ENCODE results near the gene ESAM.
"Not testable (repeated sequence)": the region's sequence is repeated elsewhere in the genome, so short reads cannot be mapped to it uniquely, and the experiment has no call there.

Gene ESAM

DNA sequence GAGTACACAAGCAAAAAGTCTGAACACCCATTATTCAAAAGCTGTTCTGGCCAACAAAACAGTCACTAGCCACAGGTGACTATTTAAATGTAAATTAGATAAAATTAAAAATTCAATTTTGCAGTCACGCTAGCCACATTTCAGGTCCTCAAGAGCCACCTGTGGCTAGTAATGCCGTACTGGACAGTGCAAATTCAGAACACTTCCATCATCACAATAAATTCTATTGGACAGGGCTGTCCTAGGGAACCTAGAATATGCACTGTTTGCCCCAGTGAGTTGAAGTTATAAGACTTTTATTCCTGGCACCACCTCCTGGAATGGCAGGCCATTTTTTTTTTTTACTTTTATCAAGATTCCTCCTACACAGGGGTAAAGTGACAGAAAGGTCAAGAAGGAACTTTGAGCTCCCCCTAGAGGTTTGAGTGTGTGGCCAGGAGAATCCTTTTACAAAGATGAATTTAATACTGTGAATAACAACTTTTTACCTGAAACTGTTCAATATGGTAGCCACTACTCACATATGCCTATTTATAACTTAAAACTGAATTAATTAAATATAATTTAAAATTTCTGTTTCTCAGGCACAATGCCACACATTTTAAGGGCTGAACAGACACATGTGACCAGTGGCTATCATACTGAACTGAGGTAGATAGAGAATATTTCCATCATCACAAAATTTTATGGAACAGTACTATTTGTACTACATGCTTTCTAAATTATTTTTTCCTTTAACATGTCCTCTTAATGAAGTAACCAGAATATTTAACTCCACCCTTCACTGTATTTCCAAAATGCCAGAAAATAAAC, 31.6 kb upstream of the ESAM start:
- H3K27me3 ChIP-seq (ENCODE audit: control insufficient read depth, insufficient read depth, low read length): no peaks in the 10 kb centered on the region
- no peaks in the 10 kb centered on the region for H3K36me3 ChIP-seq (ENCODE audit: control insufficient read depth, insufficient read depth, low read length)
- H3K9ac ChIP-seq (ENCODE audit: low read length): no peak overlapping the region
- no peak overlapping the region for H3K4me3 ChIP-seq (ENCODE audit: low read length)
- H3K27ac ChIP-seq (ENCODE audit: low read depth, low read length): no peak overlapping the region
- peaks cover 3% of the 10 kb centered on the region for H3K4me1 ChIP-seq (ENCODE audit: control insufficient read depth, insufficient read depth, low read length)

DNA sequence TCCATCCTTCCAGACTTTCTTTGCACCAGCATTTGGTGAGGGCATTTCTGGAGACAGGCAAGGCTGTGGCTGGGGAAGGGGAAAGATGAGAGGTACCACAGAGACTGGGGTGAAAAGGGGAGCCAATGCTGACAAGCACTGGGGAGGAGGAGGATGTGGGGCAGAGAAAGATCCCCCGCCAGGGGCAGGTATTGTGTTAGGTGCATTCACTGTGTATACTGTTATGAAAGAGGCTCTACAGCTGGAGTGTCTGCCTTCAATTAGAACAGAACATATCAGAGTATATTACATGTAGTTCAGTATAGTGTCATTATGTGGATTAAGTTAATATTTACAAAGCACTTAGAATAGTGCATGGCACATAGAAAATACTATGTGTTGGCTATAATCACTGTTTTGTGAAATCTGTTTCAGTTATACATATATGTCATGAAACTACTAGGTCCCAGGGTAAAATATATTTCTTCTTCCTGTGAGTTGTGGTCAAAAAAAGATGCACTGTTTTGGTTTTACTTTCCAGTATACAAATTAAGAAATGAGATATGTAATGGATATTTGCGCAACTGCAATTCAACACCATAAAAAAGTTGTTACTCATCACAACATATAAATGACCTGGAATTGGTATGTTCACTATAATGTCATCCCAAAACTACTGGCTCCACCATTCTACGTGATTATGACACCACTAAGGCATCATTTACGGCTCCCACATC, 29.7 kb upstream of the ESAM start:
- Histone ChIP-seq H3K36me3 (ENCODE audit: control insufficient read depth, insufficient read depth, low read length) (no peaks in the 10 kb centered on the region), H3K9ac (ENCODE audit: low read length) (no peak overlapping the region), H3K4me3 (ENCODE audit: low read length) (no peak overlapping the region), H3K4me1 (ENCODE audit: control insufficient read depth, insufficient read depth, low read length) (no peaks in the 10 kb centered on the region), H3K27me3 (ENCODE audit: control insufficient read depth, insufficient read depth, low read length) (no peaks in the 10 kb centered on the region), H3K27ac (ENCODE audit: low read depth, low read length) (no peak overlapping the region)

DNA sequence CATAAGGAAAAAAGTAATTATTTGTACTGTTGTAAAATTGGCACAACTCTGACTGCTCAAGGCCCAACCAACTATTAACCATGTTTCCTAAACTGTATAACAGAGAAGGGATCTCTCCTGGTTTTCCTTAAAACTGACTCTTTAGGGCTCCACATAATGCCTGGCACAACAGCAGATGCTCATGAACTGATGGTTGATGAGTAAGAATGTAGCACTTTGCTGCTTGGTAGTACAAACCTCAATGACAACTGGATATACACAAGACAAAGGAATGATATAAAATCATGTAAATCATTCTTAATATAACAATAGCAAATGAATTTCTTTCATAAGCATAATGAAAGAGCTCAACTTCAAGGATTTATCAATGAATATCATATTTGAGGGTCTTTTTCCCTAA, 26.4 kb upstream of the ESAM start:
- H3K4me1 ChIP-seq (ENCODE audit: control insufficient read depth, insufficient read depth, low read length): no peaks in the 10 kb centered on the region
- H3K4me3 ChIP-seq (ENCODE audit: low read length): no peak overlapping the region
- H3K9ac ChIP-seq (ENCODE audit: low read length): no peak overlapping the region
- H3K27ac ChIP-seq (ENCODE audit: low read depth, low read length): no peak overlapping the region
- H3K27me3 ChIP-seq (ENCODE audit: control insufficient read depth, insufficient read depth, low read length): no peaks in the 10 kb centered on the region
- no peaks in the 10 kb centered on the region for H3K36me3 ChIP-seq (ENCODE audit: control insufficient read depth, insufficient read depth, low read length)

DNA sequence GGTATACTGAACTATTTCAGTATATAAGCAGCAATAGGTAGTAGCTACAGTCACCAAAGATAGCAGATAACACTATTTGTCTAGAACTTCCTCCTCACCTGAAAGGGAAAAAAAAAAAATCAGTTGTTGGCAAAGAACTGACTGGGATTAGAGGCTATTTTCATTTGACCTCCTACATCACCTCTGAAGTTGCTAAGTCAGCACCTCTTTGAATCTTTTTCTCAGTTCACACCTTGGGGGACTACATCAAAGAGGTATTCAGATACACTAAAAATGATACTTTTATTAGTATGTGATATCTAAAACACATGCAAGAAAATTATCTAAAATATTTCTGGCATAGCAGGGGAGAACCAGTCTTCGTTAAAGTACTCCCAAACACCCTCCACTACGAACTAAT, 22.0 kb upstream of the ESAM start:
- Histone ChIP-seq H3K27me3 (ENCODE audit: control insufficient read depth, insufficient read depth, low read length) (no peaks in the 10 kb centered on the region), H3K9ac (ENCODE audit: low read length) (no peak overlapping the region), H3K4me1 (ENCODE audit: control insufficient read depth, insufficient read depth, low read length) (no peaks in the 10 kb centered on the region), H3K27ac (ENCODE audit: low read depth, low read length) (no peak overlapping the region), H3K4me3 (ENCODE audit: low read length) (no peak overlapping the region), H3K36me3 (ENCODE audit: control insufficient read depth, insufficient read depth, low read length) (no peaks in the 10 kb centered on the region)

DNA sequence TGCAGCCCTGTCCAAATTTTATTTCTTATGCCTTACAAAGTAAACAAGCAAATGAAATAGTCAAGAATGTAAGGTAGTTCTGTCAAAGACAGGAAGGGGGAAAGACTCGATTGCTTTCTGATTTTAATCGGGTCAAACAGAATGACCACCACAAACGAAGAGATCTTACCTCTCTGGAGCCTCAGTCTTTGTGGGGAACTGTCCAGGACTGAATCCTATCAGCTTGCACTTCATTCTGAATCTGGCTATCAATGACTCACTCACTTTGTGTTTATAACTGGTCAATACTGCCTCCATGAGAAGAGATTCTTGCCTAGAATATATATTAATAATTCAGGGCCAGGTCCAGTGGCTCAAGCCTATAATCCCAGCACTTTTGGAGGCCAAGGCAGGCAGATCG, 20.9 kb upstream of the ESAM start:
- Histone ChIP-seq H3K27me3 (ENCODE audit: control insufficient read depth, insufficient read depth, low read length) (no peaks in the 10 kb centered on the region), H3K36me3 (ENCODE audit: control insufficient read depth, insufficient read depth, low read length) (no peaks in the 10 kb centered on the region), H3K4me1 (ENCODE audit: control insufficient read depth, insufficient read depth, low read length) (no peaks in the 10 kb centered on the region), H3K4me3 (ENCODE audit: low read length) (no peak overlapping the region), H3K9ac (ENCODE audit: low read length) (no peak overlapping the region), H3K27ac (ENCODE audit: low read depth, low read length) (no peak overlapping the region)

DNA sequence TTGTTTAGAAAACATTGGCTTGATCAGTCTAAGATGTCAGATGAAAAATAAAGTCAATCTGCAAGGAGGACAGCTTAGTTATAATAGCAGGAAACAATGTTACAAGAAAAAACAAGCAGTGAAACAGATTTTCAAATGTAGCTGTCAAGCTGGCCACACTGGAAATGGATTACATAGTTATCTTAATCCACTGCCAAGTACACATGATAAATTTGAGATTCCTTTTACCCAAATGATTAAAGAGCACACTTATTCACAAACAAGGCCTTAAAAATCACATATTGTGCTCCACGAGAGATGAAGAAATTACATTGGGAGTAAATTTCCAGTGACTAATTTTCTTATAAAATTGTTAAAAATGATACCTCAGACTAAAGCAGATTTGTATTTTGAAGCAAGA, 17.5 kb upstream of the ESAM start:
- no peak overlapping the region for H3K27ac ChIP-seq (ENCODE audit: low read depth, low read length)
- no peaks in the 10 kb centered on the region for H3K27me3 ChIP-seq (ENCODE audit: control insufficient read depth, insufficient read depth, low read length)
- H3K4me3 ChIP-seq (ENCODE audit: low read length): no peak overlapping the region
- no peak overlapping the region for H3K9ac ChIP-seq (ENCODE audit: low read length)
- H3K4me1 ChIP-seq (ENCODE audit: control insufficient read depth, insufficient read depth, low read length): no peaks in the 10 kb centered on the region
- H3K36me3 ChIP-seq (ENCODE audit: control insufficient read depth, insufficient read depth, low read length): no peaks in the 10 kb centered on the region

DNA sequence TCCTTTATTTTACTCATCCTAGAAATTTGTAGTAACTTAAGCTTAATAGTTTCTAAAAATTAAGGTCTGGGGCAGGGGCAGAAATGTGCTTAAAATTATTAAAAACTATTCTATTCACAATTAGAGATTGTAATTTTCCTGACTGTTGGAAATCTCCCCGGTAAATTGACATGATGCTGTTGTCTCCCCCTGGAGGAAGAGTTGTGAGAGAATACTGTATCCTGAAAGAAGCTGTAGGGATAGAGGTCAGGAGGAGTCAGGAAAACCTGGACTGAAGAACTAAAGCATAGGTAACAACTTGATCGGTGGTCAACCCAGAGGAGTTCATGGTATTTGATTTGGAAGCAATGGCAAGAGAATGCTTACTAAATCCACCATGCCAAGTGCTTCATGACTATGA, 16.2 kb upstream of the ESAM start:
- H3K4me3 ChIP-seq (ENCODE audit: low read length): no peak overlapping the region
- no peak overlapping the region for H3K27ac ChIP-seq (ENCODE audit: low read depth, low read length)
- H3K36me3 ChIP-seq (ENCODE audit: control insufficient read depth, insufficient read depth, low read length): no peaks in the 10 kb centered on the region
- H3K27me3 ChIP-seq (ENCODE audit: control insufficient read depth, insufficient read depth, low read length): no peaks in the 10 kb centered on the region
- no peak overlapping the region for H3K9ac ChIP-seq (ENCODE audit: low read length)
- no peaks in the 10 kb centered on the region for H3K4me1 ChIP-seq (ENCODE audit: control insufficient read depth, insufficient read depth, low read length)

- Histone ChIP-seq H3K27me3 (ENCODE audit: control insufficient read depth, insufficient read depth, low read length) (no peaks in the 10 kb centered on the region), H3K4me1 (ENCODE audit: control insufficient read depth, insufficient read depth, low read length) (no peaks in the 10 kb centered on the region), H3K9ac (ENCODE audit: low read length) (no peak overlapping the region), H3K4me3 (ENCODE audit: low read length) (no peak overlapping the region), H3K36me3 (ENCODE audit: control insufficient read depth, insufficient read depth, low read length) (no peaks in the 10 kb centered on the region), H3K27ac (ENCODE audit: low read depth, low read length) (no peak overlapping the region)
Measured at GRCh38 chr11:124776865-124777645, 15.0 kb upstream of the ESAM start.

DNA sequence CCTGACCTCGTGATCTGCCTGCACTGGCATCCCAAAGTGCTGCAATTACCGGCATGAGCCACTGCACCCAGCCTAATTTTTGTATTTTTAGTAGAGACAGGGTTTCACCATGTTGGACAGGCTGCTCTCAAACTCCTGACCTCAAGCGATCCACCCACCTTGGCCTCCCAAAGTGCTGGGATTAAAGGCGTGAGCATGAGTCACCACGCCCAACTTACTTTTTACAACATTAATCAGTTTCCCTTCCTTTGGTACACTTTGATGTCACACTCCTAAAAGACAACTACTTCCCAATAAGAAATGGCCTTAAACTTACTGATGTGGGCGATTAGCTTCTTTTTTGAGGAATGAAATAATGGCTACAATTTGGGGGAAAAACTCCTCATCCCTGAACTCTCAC, 8.9 kb upstream of the ESAM start:
- H3K4me1 ChIP-seq (ENCODE audit: control insufficient read depth, insufficient read depth, low read length); H3K9ac ChIP-seq (ENCODE audit: low read length); H3K4me3 ChIP-seq (ENCODE audit: low read length); H3K27ac ChIP-seq (ENCODE audit: low read depth, low read length); H3K36me3 ChIP-seq (ENCODE audit: control insufficient read depth, insufficient read depth, low read length); H3K27me3 ChIP-seq (ENCODE audit: control insufficient read depth, insufficient read depth, low read length): not testable (repeated sequence)

GRCh38 chr11:124769806-124770774, 8.0 kb upstream of the ESAM start:
- Histone ChIP-seq H3K9ac (ENCODE audit: low read length) (no peak overlapping the region), H3K36me3 (ENCODE audit: control insufficient read depth, insufficient read depth, low read length) (peaks cover 10% of the 10 kb centered on the region), H3K4me3 (ENCODE audit: low read length) (no peak overlapping the region), H3K27me3 (ENCODE audit: control insufficient read depth, insufficient read depth, low read length) (no peaks in the 10 kb centered on the region), H3K4me1 (ENCODE audit: control insufficient read depth, insufficient read depth, low read length) (no peaks in the 10 kb centered on the region), H3K27ac (ENCODE audit: low read depth, low read length) (no peak overlapping the region)

DNA sequence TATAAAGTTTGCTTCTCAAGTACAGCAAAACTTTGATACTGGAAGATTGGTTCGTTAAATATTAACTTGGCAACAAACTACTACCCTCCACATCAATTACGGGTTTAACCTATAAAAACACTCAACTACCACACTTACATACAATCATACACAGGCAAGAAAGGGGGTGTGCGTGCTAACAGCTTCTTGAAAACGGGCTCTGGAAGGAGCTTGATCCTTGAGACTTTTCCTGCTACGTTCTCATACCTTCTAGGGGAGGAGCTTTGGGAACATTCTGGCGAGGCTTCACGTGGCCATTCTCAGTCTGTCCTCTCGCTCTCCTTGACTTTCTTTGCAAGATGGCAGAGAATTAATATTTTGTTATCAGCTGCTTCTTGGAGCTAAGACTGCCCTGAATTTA, 6.8 kb upstream of the ESAM start:
- H3K36me3 ChIP-seq (ENCODE audit: control insufficient read depth, insufficient read depth, low read length): peaks cover 15% of the 10 kb centered on the region

GRCh38 chr11:124766156-124766555, 4.1 kb upstream of the ESAM start:
- Histone ChIP-seq H3K27me3 (ENCODE audit: control insufficient read depth, insufficient read depth, low read length) (peaks cover 14% of the 10 kb centered on the region), H3K4me1 (ENCODE audit: control insufficient read depth, insufficient read depth, low read length) (peaks cover 3% of the 10 kb centered on the region), H3K9ac (ENCODE audit: low read length) (no peak overlapping the region), H3K4me3 (ENCODE audit: low read length) (no peak overlapping the region), H3K27ac (ENCODE audit: low read depth, low read length) (no peak overlapping the region), H3K36me3 (ENCODE audit: control insufficient read depth, insufficient read depth, low read length) (peaks cover 15% of the 10 kb centered on the region)

More for the DNA sequence above, 6.8 kb upstream of the ESAM start:
- Histone ChIP-seq H3K27ac (ENCODE audit: low read depth, low read length) (no peak overlapping the region), H3K27me3 (ENCODE audit: control insufficient read depth, insufficient read depth, low read length) (no peaks in the 10 kb centered on the region), H3K4me1 (ENCODE audit: control insufficient read depth, insufficient read depth, low read length) (no peaks in the 10 kb centered on the region), H3K9ac (ENCODE audit: low read length) (no peak overlapping the region), H3K4me3 (ENCODE audit: low read length) (no peak overlapping the region)

Data from rectal smooth muscle tissue (tissue), 1 donor.